ENCODE results near the gene BBS12.
A peak's percentile ranks its signal among the peaks of the same experiment; 100 is the strongest.
"Not testable (repeated sequence)": the region's sequence is repeated elsewhere in the genome, so short reads cannot be mapped to it uniquely, and the experiment has no call there.

The BBS12 gene

GRCh38 chr4:122766353-122766705 is 33.8 kb downstream of the BBS12 start:
- DNase-seq, result no peak

- no peak for DNase-seq
Observed at GRCh38 chr4:122766950-122767349, 34.4 kb downstream of the BBS12 start.

- no peak for DNase-seq
Observed at GRCh38 chr4:122771724-122772123, 39.2 kb downstream of the BBS12 start.

GRCh38 chr4:122772311-122772710 is 39.8 kb downstream of the BBS12 start:
- no peak for DNase-seq

- DNase-seq, result no peak
Observed at GRCh38 chr4:122772986-122773385, 40.5 kb downstream of the BBS12 start.

GRCh38 chr4:122775039-122775438 is 42.5 kb downstream of the BBS12 start:
- no peak for DNase-seq

GRCh38 chr4:122775987-122776836 is 43.7 kb downstream of the BBS12 start:
- DNase-seq, result no peak

- no peak for DNase-seq
Observed at GRCh38 chr4:122776916-122777315, 44.4 kb downstream of the BBS12 start.

GRCh38 chr4:122777846-122778673 is 45.6 kb downstream of the BBS12 start:
- no peak for DNase-seq

GRCh38 chr4:122781486-122781885 is 49.0 kb downstream of the BBS12 start:
- no peak for DNase-seq

- peak; percentile 40 for DNase-seq
Observed at GRCh38 chr4:122783301-122784215, 51.1 kb downstream of the BBS12 start.

GRCh38 chr4:122784261-122784660 is 51.8 kb downstream of the BBS12 start:
- DNase-seq, result no peak

- no peak for DNase-seq
Observed at GRCh38 chr4:122785099-122785498, 52.6 kb downstream of the BBS12 start.

- not testable (repeated sequence) for DNase-seq
Observed at GRCh38 chr4:122786296-122786695, 53.8 kb downstream of the BBS12 start.

GRCh38 chr4:122786920-122787319 is 54.4 kb downstream of the BBS12 start:
- DNase-seq, result not testable (repeated sequence)

- no peak for DNase-seq
Observed at GRCh38 chr4:122787940-122788339, 55.4 kb downstream of the BBS12 start.

GRCh38 chr4:122788935-122789334 is 56.4 kb downstream of the BBS12 start:
- no peak for DNase-seq

- DNase-seq, result no peak
Observed at GRCh38 chr4:122793811-122794210, 61.3 kb downstream of the BBS12 start.

Data from 8988T (cell line).